Karpas-422 (cell line): ENCODE data around the gene SPEM2. TPM values are rescaled to one million over a fixed set of nuclear protein-coding genes. Genes with fewer than 3 reads are reported as not detected.

Experiments used
- DNase-seq: peaks from one replicate; pipeline ENCODE4 v3.0.0-alpha.2; 2015
- H2AFZ ChIP-seq: fragments of 200-600 bp; sonication (generic); 2 replicates; pipeline ENCODE4 v1.6.1; 2014; ENCODE audit warnings: antibody characterized with exemption, low read length, mixed read lengths
- H3K27ac ChIP-seq: fragments of 200-600 bp; sonication (generic); 2 replicates; pipeline ENCODE4 v1.5.1; 2014; ENCODE audit warnings: mild to moderate bottlenecking, low read length, moderate library complexity
- H3K27me3 ChIP-seq: fragments of 200-600 bp; sonication (generic); 2 replicates; pipeline ENCODE4 v1.6.1; 2014; ENCODE audit warnings: low read length, mixed read lengths
- H3K36me3 ChIP-seq: fragments of 200-600 bp; sonication (generic); 2 replicates; pipeline ENCODE4 v1.6.1; 2014; ENCODE audit warnings: low read length, mixed read lengths; ENCODE audit not compliant: insufficient read depth
- H3K4me1 ChIP-seq: fragments of 200-600 bp; sonication (generic); 2 replicates; pipeline ENCODE4 v1.6.1; 2014; ENCODE audit warnings: mild to moderate bottlenecking, low read length, mixed read lengths
- H3K4me2 ChIP-seq: fragments of 200-600 bp; sonication (generic); 2 replicates; pipeline ENCODE4 v1.6.1; 2014; ENCODE audit warnings: low read length, low read depth, mild to moderate bottlenecking; ENCODE audit not compliant: poor library complexity, severe bottlenecking
- H3K4me3 ChIP-seq: fragments of 200-600 bp; sonication (generic); 2 replicates; pipeline ENCODE4 v1.5.1; 2014; ENCODE audit warnings: mild to moderate bottlenecking, antibody characterized with exemption, low read length, mixed read lengths
- H3K79me2 ChIP-seq: fragments of 200-600 bp; sonication (generic); 2 replicates; pipeline ENCODE4 v1.6.1; 2014; ENCODE audit warnings: mild to moderate bottlenecking, low read length, mixed read lengths
- H3K9ac ChIP-seq: fragments of 200-600 bp; sonication (generic); 2 replicates; pipeline ENCODE4 v1.6.0; 2014; ENCODE audit warnings: low read length
- H3K9me2 ChIP-seq: fragments of 200-600 bp; sonication (generic), shearing (Covaris generic); replicated peaks from 2 replicates; pipeline ENCODE4 v1.6.0; 2014; ENCODE audit warnings: mild to moderate bottlenecking, low read length, moderate library complexity; ENCODE audit not compliant: insufficient read depth
- H3K9me3 ChIP-seq: fragments of 300-700, 200-600 bp; sonication (generic); 2 replicates; pipeline ENCODE4 v1.6.1; 2014; ENCODE audit warnings: low read length, mixed read lengths
- H4K20me1 ChIP-seq: fragments of 200-600 bp; sonication (generic); 2 replicates; pipeline ENCODE4 v1.6.1; 2014; ENCODE audit warnings: mild to moderate bottlenecking, antibody characterized with exemption, low read length, low read depth; ENCODE audit not compliant: insufficient read depth
- total RNA-seq: library from RNA; depleted of rRNA; stranded (reverse); fragments of >200 nt; shearing (Covaris generic); gene quantifications from 2 replicates; pipeline ENCODE4 v1.2.3, GENCODE V29; 2014; ENCODE audit warnings: low replicate concordance

SPEM2 gene
- total RNA-seq, 1 experiment from 2014 or later = not detected

DNA sequence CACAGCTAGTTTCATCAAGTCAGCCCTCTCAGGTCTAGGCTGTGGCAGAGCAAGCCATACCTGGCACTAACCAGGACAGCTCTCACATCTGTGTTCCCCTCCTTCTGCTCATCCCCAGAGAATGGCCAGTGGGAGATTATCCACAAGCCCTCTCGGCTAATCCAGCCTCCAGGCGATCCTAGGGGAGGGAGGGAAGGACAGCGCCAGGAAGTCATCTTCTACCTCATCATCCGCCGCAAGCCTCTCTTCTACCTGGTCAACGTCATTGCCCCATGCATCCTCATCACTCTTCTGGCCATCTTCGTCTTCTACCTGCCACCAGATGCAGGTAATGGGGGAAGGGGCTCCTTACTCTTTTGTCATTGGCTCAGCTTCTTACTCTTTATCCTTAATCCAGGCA is 23.0 kb downstream of the SPEM2 start:
- Histone ChIP-seq H2AFZ (no peak overlapping the region), H3K4me2 (no peak overlapping the region), H3K4me1 (peaks cover 8% of the 10 kb centered on the region), H3K27ac (no peak overlapping the region), H3K9me2 (no peaks in the 10 kb centered on the region), H3K9ac (no peak overlapping the region), H3K27me3 (no peaks in the 10 kb centered on the region), H3K4me3 (no peak overlapping the region), H4K20me1 (no peaks in the 10 kb centered on the region), H3K9me3 (no peaks in the 10 kb centered on the region), H3K36me3 (no peaks in the 10 kb centered on the region), H3K79me2 (no peaks in the 10 kb centered on the region)
- DNase-seq = no peak

DNA sequence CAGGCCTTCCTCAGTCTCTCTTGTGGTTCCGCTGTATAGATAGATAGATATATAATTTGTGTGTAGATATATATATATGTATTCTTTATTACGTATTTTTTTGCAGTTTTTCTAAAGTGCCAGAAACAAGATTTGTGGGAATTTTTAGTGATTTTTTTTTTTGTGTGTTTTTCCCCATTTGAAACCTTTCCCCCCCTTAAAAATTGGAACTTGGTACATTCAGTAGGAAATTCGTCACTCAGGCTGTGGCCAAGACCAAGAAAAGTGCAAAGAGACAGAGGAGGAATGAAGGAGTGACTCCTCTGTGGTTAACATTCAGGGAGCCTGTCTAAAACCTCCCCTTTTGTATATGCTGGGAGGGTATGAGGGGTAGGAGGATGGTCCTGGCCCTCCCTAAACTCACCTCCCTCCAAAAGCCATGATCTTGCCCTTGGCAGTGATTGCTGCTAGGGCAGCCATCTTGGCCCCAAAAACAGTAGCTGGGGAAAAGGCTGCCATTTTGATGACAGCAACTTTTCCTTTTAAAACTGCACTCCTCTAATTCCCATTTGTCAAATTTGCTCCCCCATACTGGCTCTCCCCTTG is 34.6 kb downstream of the SPEM2 start:
- Histone ChIP-seq H3K27me3 (no peaks in the 10 kb centered on the region), H3K4me3 (no peak overlapping the region), H4K20me1 (no peaks in the 10 kb centered on the region), H3K9me3 (no peaks in the 10 kb centered on the region), H3K27ac (no peak overlapping the region), H3K9me2 (no peaks in the 10 kb centered on the region), H3K79me2 (no peaks in the 10 kb centered on the region), H3K4me1 (peaks cover 7% of the 10 kb centered on the region), H3K36me3 (no peaks in the 10 kb centered on the region), H2AFZ (no peak overlapping the region), H3K4me2 (no peak overlapping the region), H3K9ac (no peak overlapping the region)
- DNase-seq = no peak

DNA sequence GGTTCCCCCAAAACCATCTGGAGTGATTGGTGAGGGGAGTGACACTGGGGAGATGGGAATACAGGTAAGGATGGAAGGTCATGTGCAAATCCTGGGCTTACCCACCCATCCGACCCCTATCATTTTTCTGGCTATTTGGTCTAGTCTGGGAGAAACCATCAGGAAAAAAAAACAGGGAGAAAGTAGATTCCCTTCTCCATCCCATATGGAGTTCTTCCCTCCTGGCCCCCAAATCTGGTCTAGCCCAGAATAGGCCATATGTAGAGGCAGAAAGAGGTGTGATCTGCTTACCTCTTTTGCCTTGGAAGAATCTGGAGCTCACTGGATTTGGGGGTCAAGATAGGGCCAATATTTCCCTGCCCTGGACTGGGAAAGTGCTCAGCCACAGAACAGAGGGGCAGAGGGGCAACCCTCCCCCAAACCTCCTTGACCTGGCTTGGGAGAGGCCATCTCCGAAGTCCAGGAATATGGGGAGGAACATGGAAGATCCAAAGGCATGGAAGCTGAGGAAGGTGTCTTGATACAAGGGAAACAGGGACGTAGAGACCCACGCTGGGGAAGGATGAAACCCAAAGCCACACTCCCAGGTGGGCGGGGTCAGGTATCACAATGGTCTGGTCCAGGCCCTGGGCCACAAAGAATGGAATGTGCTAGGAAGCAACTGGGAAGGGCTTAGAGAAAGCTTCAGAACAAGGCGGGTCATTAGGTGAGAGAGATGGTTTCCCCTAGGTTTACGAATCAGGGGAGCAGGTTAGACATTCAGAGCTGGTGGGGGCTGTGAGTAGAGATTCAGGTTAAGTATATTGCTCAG is 35.6 kb downstream of the SPEM2 start:
- Histone ChIP-seq H2AFZ (no peak overlapping the region), H3K4me1 (peaks cover 5% of the 10 kb centered on the region), H3K9me2 (no peaks in the 10 kb centered on the region), H3K4me2 (no peak overlapping the region), H3K27me3 (no peaks in the 10 kb centered on the region), H3K9ac (no peak overlapping the region), H4K20me1 (no peaks in the 10 kb centered on the region), H3K27ac (no peak overlapping the region), H3K36me3 (no peaks in the 10 kb centered on the region), H3K79me2 (no peaks in the 10 kb centered on the region), H3K4me3 (no peak overlapping the region), H3K9me3 (no peaks in the 10 kb centered on the region)
- no peak for DNase-seq

DNA sequence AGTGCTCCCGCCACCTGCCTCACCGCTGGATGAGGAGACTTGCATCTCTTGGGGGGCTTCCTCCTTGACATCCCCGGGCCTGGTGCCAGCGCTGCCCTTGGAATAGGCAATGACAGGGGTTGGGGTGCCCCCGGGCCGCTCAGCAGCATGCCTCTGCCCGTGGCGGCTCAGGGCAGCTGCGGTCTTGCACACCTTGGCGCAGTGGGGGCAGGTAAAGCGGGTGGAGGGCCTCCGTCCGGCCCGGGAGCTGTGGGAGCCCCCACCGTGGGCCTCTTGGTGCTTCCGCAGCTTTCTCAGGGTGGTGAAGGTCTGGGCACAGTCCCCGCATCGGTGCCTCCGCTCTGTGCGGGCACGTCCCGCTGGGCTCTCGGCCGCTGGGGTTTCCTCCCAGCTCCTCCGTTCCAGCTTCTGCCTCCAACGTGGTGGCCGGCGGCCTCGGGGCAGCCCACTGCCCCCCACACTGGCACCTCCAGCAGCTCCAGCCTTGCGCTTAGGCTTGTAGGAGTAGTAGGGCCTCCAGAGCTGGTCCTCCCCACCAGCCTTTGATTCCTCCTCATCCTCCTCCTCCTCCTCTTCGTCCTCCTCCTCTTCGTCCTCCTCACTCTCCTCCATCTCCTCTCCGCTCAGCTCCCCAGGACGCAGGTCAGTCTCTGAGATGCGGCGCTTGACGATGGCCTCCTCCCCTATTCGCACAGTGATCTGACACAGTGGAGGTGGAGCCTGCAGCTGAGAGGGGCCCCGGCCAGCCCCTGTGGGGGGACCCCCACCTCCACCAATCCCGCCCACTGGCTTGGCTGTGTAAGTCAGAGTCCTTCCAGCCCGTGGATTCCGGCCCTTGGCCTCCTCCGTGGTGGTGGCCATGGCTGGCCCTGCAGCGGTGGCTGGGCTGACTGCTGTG is 37.3 kb downstream of the SPEM2 start:
- Histone ChIP-seq H3K9me3 (no peaks in the 10 kb centered on the region), H3K36me3 (no peaks in the 10 kb centered on the region), H3K4me3 (no peak overlapping the region), H3K79me2 (no peaks in the 10 kb centered on the region), H3K27me3 (no peaks in the 10 kb centered on the region), H3K27ac (no peak overlapping the region), H2AFZ (no peak overlapping the region), H3K9ac (no peak overlapping the region), H3K4me1 (peaks cover 14% of the 10 kb centered on the region), H3K9me2 (no peaks in the 10 kb centered on the region), H4K20me1 (no peaks in the 10 kb centered on the region), H3K4me2 (no peak overlapping the region)
- DNase-seq = no peak

DNA sequence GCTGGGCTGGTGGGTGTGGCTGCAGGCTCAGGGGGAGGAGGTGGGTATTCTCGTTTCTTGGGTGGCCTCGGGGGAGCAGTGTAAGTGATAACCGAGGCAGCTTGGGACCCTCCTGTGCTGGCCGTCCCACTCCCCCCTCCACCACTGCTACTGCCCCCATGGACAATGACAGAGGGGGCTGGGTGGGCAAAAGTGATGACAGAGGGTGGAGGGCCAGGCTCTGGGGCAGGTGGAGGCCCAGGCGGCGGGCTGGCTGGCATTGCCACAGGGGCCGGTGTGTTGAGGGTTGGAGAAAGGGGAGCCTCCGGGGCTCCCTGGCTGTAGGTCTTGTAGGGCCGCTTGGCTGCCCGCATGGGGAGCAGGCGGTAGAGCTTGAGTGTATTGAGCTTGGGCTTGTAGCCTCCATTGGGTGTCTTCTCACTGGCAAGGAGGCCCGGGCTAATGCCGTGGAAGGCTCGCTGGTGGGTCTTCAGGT is 38.0 kb downstream of the SPEM2 start:
- H3K4me2 ChIP-seq = no peak overlapping the region
- no peaks in the 10 kb centered on the region for H3K9me2 ChIP-seq
- H3K4me3 ChIP-seq = no peak overlapping the region
- no peak for DNase-seq
- no peaks in the 10 kb centered on the region for H3K27me3 ChIP-seq
- H3K9ac ChIP-seq = no peak overlapping the region
- H3K79me2 ChIP-seq = no peaks in the 10 kb centered on the region
- H3K27ac ChIP-seq = no peak overlapping the region
- no peaks in the 10 kb centered on the region for H3K9me3 ChIP-seq
- peaks cover 16% of the 10 kb centered on the region for H3K4me1 ChIP-seq
- H2AFZ ChIP-seq = no peak overlapping the region
- no peaks in the 10 kb centered on the region for H3K36me3 ChIP-seq
- no peaks in the 10 kb centered on the region for H4K20me1 ChIP-seq

DNA sequence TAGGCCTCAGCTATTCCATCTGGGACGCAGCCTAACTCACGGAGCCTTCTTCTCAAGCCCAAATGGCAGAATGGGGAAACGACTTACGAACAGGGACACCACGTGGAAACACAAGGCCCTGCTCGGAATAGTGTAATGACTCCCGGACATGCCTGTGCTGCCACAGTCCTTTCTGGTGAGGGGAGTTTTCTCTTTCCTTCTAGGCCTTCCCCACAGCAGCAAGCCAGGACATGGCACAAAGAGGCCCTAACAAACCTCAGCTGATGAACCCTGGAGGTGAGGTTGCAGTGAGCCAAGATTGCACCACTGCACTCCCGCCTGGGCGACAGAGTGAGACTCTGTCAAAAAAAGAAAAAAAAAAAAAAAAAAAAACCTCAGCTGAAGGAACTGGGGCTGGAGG is 38.7 kb downstream of the SPEM2 start:
- Histone ChIP-seq H4K20me1 (no peaks in the 10 kb centered on the region), H2AFZ (no peak overlapping the region), H3K27ac (no peak overlapping the region), H3K4me1 (peaks cover 16% of the 10 kb centered on the region), H3K9me2 (no peaks in the 10 kb centered on the region), H3K36me3 (no peaks in the 10 kb centered on the region), H3K9ac (no peak overlapping the region), H3K9me3 (no peaks in the 10 kb centered on the region), H3K4me2 (no peak overlapping the region), H3K27me3 (no peaks in the 10 kb centered on the region), H3K4me3 (no peak overlapping the region), H3K79me2 (no peaks in the 10 kb centered on the region)
- DNase-seq = no peak

DNA sequence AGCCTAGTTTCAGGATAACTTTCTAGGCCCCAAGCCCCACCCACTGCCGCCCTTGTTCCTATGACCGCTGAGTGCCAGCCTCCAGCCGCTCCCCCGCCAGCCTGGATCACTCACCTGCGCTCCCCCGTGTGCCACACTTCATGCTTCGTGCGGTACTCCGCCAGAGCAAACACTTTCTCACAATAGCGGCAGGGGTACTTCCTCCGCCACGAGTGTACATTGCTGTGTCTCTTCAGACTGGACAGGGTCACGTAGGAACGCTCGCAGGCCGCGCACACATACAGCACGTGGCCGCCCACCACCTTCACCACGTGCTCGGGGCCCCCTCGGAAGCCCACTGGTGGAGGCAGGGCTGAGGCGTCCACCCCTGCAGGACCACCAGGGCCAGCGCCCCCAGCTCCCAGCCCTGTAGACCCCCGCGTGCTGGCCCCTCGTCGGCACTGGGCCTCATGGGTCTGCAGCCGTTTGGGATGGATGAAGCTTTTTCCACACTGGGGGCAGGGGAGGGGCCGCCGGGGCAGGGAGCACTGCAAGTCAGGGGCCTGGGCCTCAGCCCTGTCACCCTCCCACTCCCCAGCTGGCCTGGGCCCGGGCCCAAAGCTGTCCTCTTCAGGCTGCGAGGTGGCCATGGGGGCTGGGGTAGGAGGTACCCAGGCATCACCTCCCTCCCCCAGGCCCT is 40.3 kb downstream of the SPEM2 start:
- Histone ChIP-seq H3K9ac (no peak overlapping the region), H3K27ac (no peak overlapping the region), H3K36me3 (no peaks in the 10 kb centered on the region), H3K27me3 (no peaks in the 10 kb centered on the region), H3K9me3 (no peaks in the 10 kb centered on the region), H3K9me2 (no peaks in the 10 kb centered on the region), H3K4me2 (no peak overlapping the region), H3K79me2 (no peaks in the 10 kb centered on the region), H3K4me1 (peaks cover 16% of the 10 kb centered on the region), H2AFZ (no peak overlapping the region), H3K4me3 (no peak overlapping the region), H4K20me1 (no peaks in the 10 kb centered on the region)
- DNase-seq = no peak

DNA sequence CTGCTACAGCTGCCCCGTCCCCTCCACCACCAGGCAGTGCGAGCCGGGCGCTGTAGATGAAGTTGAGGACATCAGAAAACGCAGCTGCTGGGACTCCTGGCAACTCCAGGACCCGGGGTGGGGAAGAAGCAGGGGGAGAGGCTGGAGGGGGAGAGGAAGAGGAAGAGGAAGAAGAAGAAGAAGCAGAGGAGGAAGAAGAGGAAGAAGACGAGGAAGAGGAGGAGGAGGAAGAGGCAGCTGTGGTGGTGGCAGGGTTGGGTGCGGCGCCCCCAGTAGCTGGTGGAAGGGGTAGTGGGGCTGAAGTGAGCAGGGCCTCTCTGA is 40.9 kb downstream of the SPEM2 start:
- Histone ChIP-seq H4K20me1 (no peaks in the 10 kb centered on the region), H3K9me3 (no peaks in the 10 kb centered on the region), H3K79me2 (no peaks in the 10 kb centered on the region), H3K4me1 (peaks cover 16% of the 10 kb centered on the region), H3K4me2 (no peak overlapping the region), H3K27me3 (no peaks in the 10 kb centered on the region), H3K36me3 (no peaks in the 10 kb centered on the region), H3K9ac (no peak overlapping the region), H3K4me3 (no peak overlapping the region), H3K9me2 (no peaks in the 10 kb centered on the region), H3K27ac (no peak overlapping the region), H2AFZ (no peak overlapping the region)
- no peak for DNase-seq
